Mucosa of stomach (tissue), 1 donor: ENCODE data around the gene DLL1.

Source experiments
- H3K27me3 ChIP-seq: one replicate; pipeline ENCODE4 v1.7.0; 2013; ENCODE audit warnings: mild to moderate bottlenecking, low read length; ENCODE audit not compliant: control insufficient read depth, insufficient read depth
- H3K36me3 ChIP-seq: one replicate; pipeline ENCODE4 v1.7.0; 2013; ENCODE audit warnings: low read length; ENCODE audit not compliant: control insufficient read depth, insufficient read depth
- H3K4me1 ChIP-seq: one replicate; pipeline ENCODE4 v1.7.0; 2013; ENCODE audit warnings: mild to moderate bottlenecking, low read length; ENCODE audit not compliant: control insufficient read depth, insufficient read depth
- H3K4me3 ChIP-seq: one replicate; pipeline ENCODE4 v1.7.0; 2013; ENCODE audit warnings: low read length
- H3K9ac ChIP-seq: one replicate; pipeline ENCODE4 v1.7.0; 2013; ENCODE audit warnings: mild to moderate bottlenecking, low read length, moderate library complexity
- H3K9me3 ChIP-seq: one replicate; pipeline ENCODE4 v1.7.0; 2013; ENCODE audit warnings: mild to moderate bottlenecking, low read length, moderate library complexity; ENCODE audit not compliant: control insufficient read depth
- donor health status: Pancreatic carcinoma.

DLL1 gene

DNA sequence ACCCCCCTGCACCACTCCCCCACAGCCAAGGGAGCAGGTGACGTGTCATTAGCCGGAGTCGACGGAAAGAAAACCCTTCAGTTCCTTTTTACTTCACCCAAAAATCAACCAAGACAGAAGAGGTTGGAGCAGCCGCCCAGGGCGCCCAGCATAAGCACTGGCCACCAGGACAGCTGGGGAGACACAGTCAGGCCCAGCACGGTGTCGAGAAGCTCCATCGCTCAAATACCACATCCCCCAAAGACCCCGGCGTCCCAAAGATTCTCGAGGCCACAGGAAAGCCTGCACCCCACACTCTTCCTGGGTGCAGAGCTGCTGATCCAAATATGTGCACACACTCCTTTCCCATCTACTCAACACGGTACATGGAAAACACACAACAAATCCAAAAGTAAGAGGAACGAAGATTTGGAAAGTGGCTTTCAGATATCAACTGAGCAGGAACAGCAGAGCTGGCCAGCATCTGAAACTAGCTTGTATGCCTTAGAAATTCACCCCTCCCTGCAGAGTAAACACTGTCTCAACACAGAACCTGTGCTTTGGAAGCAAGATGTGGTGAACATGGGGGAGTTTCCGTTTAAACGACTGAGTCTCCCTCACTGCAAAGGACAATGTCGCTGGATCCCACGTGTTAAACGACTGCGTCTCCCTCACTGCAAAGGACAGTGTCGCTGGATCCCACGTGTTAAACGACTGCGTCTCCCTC lies 54.6 kb downstream of the DLL1 start:
- Histone ChIP-seq H3K9me3 (no peaks in the 10 kb centered on the region), H3K9ac (no peak overlapping the region), H3K27me3 (peaks cover 8% of the 10 kb centered on the region)

DNA sequence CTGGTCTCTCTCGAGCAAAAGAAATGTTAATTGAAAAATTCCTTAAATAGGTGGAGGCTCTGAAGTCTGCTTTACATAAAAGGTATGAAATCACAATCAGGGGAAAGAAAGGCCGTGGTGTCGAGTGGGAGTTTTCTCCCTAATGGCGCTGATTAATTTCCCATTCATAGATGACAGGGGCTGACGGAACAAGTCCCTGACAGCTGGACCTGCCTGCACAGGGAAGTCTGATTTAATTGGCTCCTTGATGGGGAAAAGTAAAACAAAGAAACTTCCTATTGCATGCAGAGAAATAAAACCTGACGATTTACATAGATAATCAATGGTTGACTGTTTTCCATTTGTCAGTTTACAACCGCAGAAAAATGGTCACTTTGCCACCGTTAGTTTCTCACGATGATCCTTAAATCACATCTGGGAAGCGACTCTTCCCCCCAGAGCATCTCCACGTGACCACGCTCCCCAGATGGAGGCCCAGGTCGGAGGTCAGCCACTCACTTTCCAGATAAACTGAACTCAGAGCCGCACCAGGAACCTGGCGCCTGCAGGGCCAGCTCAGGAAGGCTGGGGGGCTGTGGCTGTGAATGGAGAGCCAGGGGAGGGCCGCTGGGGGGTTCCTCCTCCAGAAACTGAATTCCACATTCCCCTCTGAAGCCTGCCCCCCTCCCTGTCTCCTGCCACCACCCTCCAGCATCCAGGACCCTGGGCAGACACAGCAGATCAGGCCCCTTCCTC lies 55.3 kb downstream of the DLL1 start:
- peaks cover 8% of the 10 kb centered on the region for H3K27me3 ChIP-seq
- no peaks in the 10 kb centered on the region for H3K4me1 ChIP-seq
- no peaks in the 10 kb centered on the region for H3K9me3 ChIP-seq
- H3K36me3 ChIP-seq = no peaks in the 10 kb centered on the region
- H3K9ac ChIP-seq = no peak overlapping the region
- H3K4me3 ChIP-seq = no peak overlapping the region

More for the DNA sequence above, 54.6 kb downstream of the DLL1 start:
- no peaks in the 10 kb centered on the region for H3K36me3 ChIP-seq
- H3K4me1 ChIP-seq = no peaks in the 10 kb centered on the region
- no peak overlapping the region for H3K4me3 ChIP-seq

- H3K27me3 ChIP-seq = peaks cover 8% of the 10 kb centered on the region
- no peaks in the 10 kb centered on the region for H3K9me3 ChIP-seq
- no peaks in the 10 kb centered on the region for H3K4me1 ChIP-seq
- H3K9ac ChIP-seq = no peak overlapping the region
- H3K36me3 ChIP-seq = no peaks in the 10 kb centered on the region
- no peak overlapping the region for H3K4me3 ChIP-seq
These were observed 56.5 kb downstream of the DLL1 start for GRCh38 chr6:170234419-170234818.

- Histone ChIP-seq H3K36me3 (no peaks in the 10 kb centered on the region), H3K4me3 (no peak overlapping the region), H3K9me3 (no peaks in the 10 kb centered on the region), H3K9ac (no peak overlapping the region), H3K4me1 (no peaks in the 10 kb centered on the region), H3K27me3 (peaks cover 8% of the 10 kb centered on the region)
These were observed 57.3 kb downstream of the DLL1 start for GRCh38 chr6:170233286-170234205.
